DND-41 (cell line): ENCODE measurements around the gene KIAA1755.

Experiments
- EZH2 ChIP-seq: IDR thresholded peaks from 3 replicates; pipeline ENCODE4 v1.6.1; 2012; ENCODE audit warnings: borderline replicate concordance, low read depth, mild to moderate bottlenecking, moderate library complexity, low read length, inconsistent platforms; ENCODE audit not compliant: severe bottlenecking
- TF ChIP-seq, protein P1 (sequence below): IDR thresholded peaks from 2 replicates; pipeline ENCODE4 v1.5.1; 2012; ENCODE audit warnings: borderline replicate concordance, low read length, moderate library complexity, mild to moderate bottlenecking; ENCODE audit not compliant: poor library complexity, severe bottlenecking; ENCODE audit errors: extremely low read depth

- TF ChIP-seq, protein P1, sequence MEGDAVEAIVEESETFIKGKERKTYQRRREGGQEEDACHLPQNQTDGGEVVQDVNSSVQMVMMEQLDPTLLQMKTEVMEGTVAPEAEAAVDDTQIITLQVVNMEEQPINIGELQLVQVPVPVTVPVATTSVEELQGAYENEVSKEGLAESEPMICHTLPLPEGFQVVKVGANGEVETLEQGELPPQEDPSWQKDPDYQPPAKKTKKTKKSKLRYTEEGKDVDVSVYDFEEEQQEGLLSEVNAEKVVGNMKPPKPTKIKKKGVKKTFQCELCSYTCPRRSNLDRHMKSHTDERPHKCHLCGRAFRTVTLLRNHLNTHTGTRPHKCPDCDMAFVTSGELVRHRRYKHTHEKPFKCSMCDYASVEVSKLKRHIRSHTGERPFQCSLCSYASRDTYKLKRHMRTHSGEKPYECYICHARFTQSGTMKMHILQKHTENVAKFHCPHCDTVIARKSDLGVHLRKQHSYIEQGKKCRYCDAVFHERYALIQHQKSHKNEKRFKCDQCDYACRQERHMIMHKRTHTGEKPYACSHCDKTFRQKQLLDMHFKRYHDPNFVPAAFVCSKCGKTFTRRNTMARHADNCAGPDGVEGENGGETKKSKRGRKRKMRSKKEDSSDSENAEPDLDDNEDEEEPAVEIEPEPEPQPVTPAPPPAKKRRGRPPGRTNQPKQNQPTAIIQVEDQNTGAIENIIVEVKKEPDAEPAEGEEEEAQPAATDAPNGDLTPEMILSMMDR: no peak
- TF ChIP-seq EZH2: no peak
Measured at GRCh38 chr20:38195521-38195920, 65.0 kb downstream of the KIAA1755 start.
